GM23248 (cell line): ENCODE measurements around the gene CELSR1. TPM values are rescaled to one million over a fixed set of nuclear protein-coding genes. Genes with fewer than 3 reads are reported as not detected.
"Not testable (repeated sequence)": the region's sequence is repeated elsewhere in the genome, so short reads cannot be mapped to it uniquely, and the experiment has no call there.

Source experiments
- DNase-seq: peaks from one replicate; pipeline ENCODE4 v3.0.0-alpha.2; 2015
- H2AFZ ChIP-seq: fragments of 200-600 bp; sonication (generic); 2 replicates; pipeline ENCODE4 v1.6.1; 2016; ENCODE audit warnings: antibody characterized with exemption
- H3F3A ChIP-seq: fragments of 200-600 bp; sonication (generic); 2 replicates; pipeline ENCODE4 v1.6.1; 2016; ENCODE audit warnings: mild to moderate bottlenecking, antibody characterized with exemption, mixed run types; ENCODE audit not compliant: insufficient read depth
- H3K27ac ChIP-seq: fragments of 200-600 bp; sonication (generic); 2 replicates; pipeline ENCODE4 v1.5.1; 2016; ENCODE audit warnings: mild to moderate bottlenecking
- H3K27me3 ChIP-seq: fragments of 200-600 bp; sonication (generic); replicated peaks from 2 replicates; pipeline ENCODE4 v1.6.1; 2016; ENCODE audit warnings: mild to moderate bottlenecking; ENCODE audit not compliant: insufficient read depth
- H3K36me3 ChIP-seq: fragments of 200-600 bp; sonication (generic); 2 replicates; pipeline ENCODE4 v1.6.1; 2016; ENCODE audit warnings: low read depth, mild to moderate bottlenecking
- H3K4me1 ChIP-seq: fragments of 200-600 bp; sonication (generic); 2 replicates; pipeline ENCODE4 v1.6.1; 2016; ENCODE audit warnings: mild to moderate bottlenecking; ENCODE audit not compliant: insufficient read depth
- H3K4me2 ChIP-seq: fragments of 200-600 bp; sonication (generic); one replicate; pipeline ENCODE4 v1.6.1; 2016; ENCODE audit warnings: mild to moderate bottlenecking; ENCODE audit not compliant: unreplicated experiment
- H3K4me3 ChIP-seq: fragments of 200-600 bp; sonication (generic); 2 replicates; pipeline ENCODE4 v1.5.1; 2016; ENCODE audit warnings: mild to moderate bottlenecking
- H3K79me2 ChIP-seq: fragments of 200-600 bp; sonication (generic); 2 replicates; pipeline ENCODE4 v1.6.1; 2016; ENCODE audit warnings: mild to moderate bottlenecking; ENCODE audit not compliant: insufficient read depth
- H3K9ac ChIP-seq: fragments of 200-600 bp; sonication (generic); 2 replicates; pipeline ENCODE4 v1.6.1; 2016; ENCODE audit warnings: mild to moderate bottlenecking
- H3K9me2 ChIP-seq: fragments of 200-600 bp; sonication (generic); 2 replicates; pipeline ENCODE4 v1.6.1; 2016; ENCODE audit warnings: mixed run types, mild to moderate bottlenecking, moderate library complexity; ENCODE audit not compliant: insufficient read depth
- H3K9me3 ChIP-seq: fragments of 200-600 bp; sonication (generic); one replicate; pipeline ENCODE4 v1.6.1; 2017; ENCODE audit warnings: low read depth
- H4K20me1 ChIP-seq: fragments of 200-600 bp; sonication (generic); 2 replicates; pipeline ENCODE4 v1.6.0; 2016; ENCODE audit not compliant: insufficient read depth
- EZH2 ChIP-seq: fragments of 200-600 bp; sonication (generic); IDR thresholded peaks from 2 replicates; pipeline ENCODE4 v1.6.1; 2018; ENCODE audit warnings: antibody characterized with exemption, mild to moderate bottlenecking; ENCODE audit not compliant: insufficient read depth, poor library complexity, severe bottlenecking
- EZH2phosphoT487 ChIP-seq: fragments of 200-600 bp; sonication (generic); IDR thresholded peaks from 2 replicates; pipeline ENCODE4 v1.6.1; 2018; ENCODE audit warnings: antibody characterized with exemption, moderate library complexity, mild to moderate bottlenecking, low read depth; ENCODE audit not compliant: insufficient read depth
- WGBS, 2 experiments: methylation state at CpG; one replicate each; pipeline ENCODE4 v1.1.6; 2015 to 2017; ENCODE audit warnings: low lambda C conversion rate in 2 of 2, low coverage in 1 of 2; ENCODE audit errors: missing lambda C conversion rate in 2 of 2; 5-methylcytosine and 5-hydroxymethylcytosine counted together
- in situ Hi-C: fragments of 300-500 bp; cut with MboI; formaldehyde crosslinking; loops from 2 replicates; pipeline ENCODE4 v1.15.0; 2020
- polyA plus RNA-seq: library from polyadenylated mRNA; unstranded; fragments of >200 nt; fragmentation: Nextera tagmentation; extraction: Ambion mirVana; gene quantifications from 2 replicates; pipeline ENCODE4 v1.2.1, GENCODE V29; 2016
- total RNA-seq: library from RNA; depleted of rRNA; stranded (reverse); fragments of >200 nt; shearing (Covaris generic); gene quantifications from 2 replicates; pipeline ENCODE4 v1.2.3, GENCODE V29; 2014

CELSR1 gene
- total and polyA plus RNA-seq, 2 experiments from 2014 or later: 0.23 to 0.54 TPM

- no peak overlapping the region for H3K27ac ChIP-seq
- H3K9ac ChIP-seq: no peak overlapping the region
- no peaks in the 10 kb centered on the region for H3K9me3 ChIP-seq
- H4K20me1 ChIP-seq: no peaks in the 10 kb centered on the region
- H3K9me2 ChIP-seq: no peaks in the 10 kb centered on the region
- no peaks in the 10 kb centered on the region for H3K79me2 ChIP-seq
- DNase-seq: no peak
- no peak overlapping the region for H3K4me3 ChIP-seq
- no peaks in the 10 kb centered on the region for H3K36me3 ChIP-seq
- in situ Hi-C loops: no loop called here
- TF ChIP-seq EZH2phosphoT487 (no peak), EZH2 (no peak)
- no peak overlapping the region for H3K4me2 ChIP-seq
- WGBS, 2 experiments: 51 to 52% methylated on average over 16 to 17 of the region's 17 CpGs
- no peaks in the 10 kb centered on the region for H3F3A ChIP-seq
- peaks cover 9% of the 10 kb centered on the region; the same call in 1 of the 2 replicates for H3K4me1 ChIP-seq
- H2AFZ ChIP-seq: no peak overlapping the region
- no peaks in the 10 kb centered on the region; the same call in 1 of the 2 replicates for H3K27me3 ChIP-seq
Observed at GRCh38 chr22:46502440-46503175, 34.8 kb downstream of the CELSR1 start.

GRCh38 chr22:46501701-46502100, 35.7 kb downstream of the CELSR1 start:
- H3K4me2 ChIP-seq: peak overlapping the region; percentile 16
- no peak overlapping the region for H3K9ac ChIP-seq
- H4K20me1 ChIP-seq: no peaks in the 10 kb centered on the region
- no peaks in the 10 kb centered on the region for H3F3A ChIP-seq
- H3K27ac ChIP-seq: no peak overlapping the region
- no peak overlapping the region for H3K4me3 ChIP-seq
- H3K9me3 ChIP-seq: no peaks in the 10 kb centered on the region
- H3K36me3 ChIP-seq: no peaks in the 10 kb centered on the region
- TF ChIP-seq EZH2 (no peak), EZH2phosphoT487 (no peak)
- in situ Hi-C loops: no loop called here
- no peaks in the 10 kb centered on the region for H3K79me2 ChIP-seq
- H3K9me2 ChIP-seq: no peaks in the 10 kb centered on the region
- H3K27me3 ChIP-seq: no peaks in the 10 kb centered on the region
- peak; percentile 77 for DNase-seq
- 29 to 33% methylated on average over 3 of the region's 3 CpGs for WGBS, 2 experiments
- no peak overlapping the region for H2AFZ ChIP-seq
- peaks cover 9% of the 10 kb centered on the region; the same call in 1 of the 2 replicates for H3K4me1 ChIP-seq

- H3K27ac ChIP-seq, H3K4me3 ChIP-seq, H3K4me1 ChIP-seq, H3F3A ChIP-seq, H3K79me2 ChIP-seq, H3K9ac ChIP-seq, in situ Hi-C loops, H3K9me2 ChIP-seq, H3K27me3 ChIP-seq, H3K9me3 ChIP-seq, H2AFZ ChIP-seq, H4K20me1 ChIP-seq, DNase-seq, H3K36me3 ChIP-seq: not testable (repeated sequence)
- 90 to 94% methylated on average over 12 of the region's 12 CpGs for WGBS, 2 experiments
- H3K4me2 ChIP-seq: peak overlapping the region; percentile 16
Observed at GRCh38 chr22:46501265-46501664, 36.2 kb downstream of the CELSR1 start.

- H3K4me3 ChIP-seq: no peak overlapping the region
- H3K27me3 ChIP-seq: no peaks in the 10 kb centered on the region
- H3K9me3 ChIP-seq: no peaks in the 10 kb centered on the region
- H3K4me2 ChIP-seq: no peak overlapping the region
- no peaks in the 10 kb centered on the region for H3K79me2 ChIP-seq
- in situ Hi-C loops: no loop called here
- H2AFZ ChIP-seq: no peak overlapping the region
- WGBS, 2 experiments: 13 to 18% methylated on average over 15 of the region's 15 CpGs
- no peaks in the 10 kb centered on the region for H3K9me2 ChIP-seq
- H4K20me1 ChIP-seq: no peaks in the 10 kb centered on the region
- no peaks in the 10 kb centered on the region for H3F3A ChIP-seq
- no peak overlapping the region for H3K9ac ChIP-seq
- no peak for DNase-seq
- H3K4me1 ChIP-seq: peaks cover 9% of the 10 kb centered on the region; the same call in 1 of the 2 replicates
- TF ChIP-seq EZH2 (no peak), EZH2phosphoT487 (no peak)
- no peak overlapping the region for H3K27ac ChIP-seq
- H3K36me3 ChIP-seq: no peaks in the 10 kb centered on the region
Observed at GRCh38 chr22:46500201-46500600, 37.2 kb downstream of the CELSR1 start.
